Measurements from ENCODE around the gene ROS1.

ROS1 gene

GRCh38 chr6:117414770-117415169 is 11.0 kb downstream of the ROS1 start:
- TF ChIP-seq CTCF (IDR thresholded peaks at IDR 0.05; ENCODE audit: extremely low read depth, insufficient read depth, missing control alignments) = no peak
- in situ Hi-C loops (cut with MboI; ENCODE audit: low pct_unique_long_range_greater_than_20kb, low sequenced_read_pairs, unreplicated experiment) = no loop called here
- no peak for DNase-seq (ENCODE audit: low spot score)

- in situ Hi-C loops (cut with MboI; ENCODE audit: low pct_unique_long_range_greater_than_20kb, low sequenced_read_pairs, unreplicated experiment) = no loop called here
- no peak for TF ChIP-seq CTCF (IDR thresholded peaks at IDR 0.05; ENCODE audit: extremely low read depth, insufficient read depth, missing control alignments)
- no peak for DNase-seq (ENCODE audit: low spot score)
These were observed 14.3 kb downstream of the ROS1 start for GRCh38 chr6:117411474-117411873.

- in situ Hi-C loops (cut with MboI; ENCODE audit: low pct_unique_long_range_greater_than_20kb, low sequenced_read_pairs, unreplicated experiment) = no loop called here
- DNase-seq (ENCODE audit: low spot score) = no peak
- no peak for TF ChIP-seq CTCF (IDR thresholded peaks at IDR 0.05; ENCODE audit: extremely low read depth, insufficient read depth, missing control alignments)
These were observed 15.9 kb downstream of the ROS1 start for GRCh38 chr6:117409863-117410262.

- DNase-seq (ENCODE audit: low spot score) = no peak
- in situ Hi-C loops (cut with MboI; ENCODE audit: low pct_unique_long_range_greater_than_20kb, low sequenced_read_pairs, unreplicated experiment) = no loop called here
- no peak for TF ChIP-seq CTCF (IDR thresholded peaks at IDR 0.05; ENCODE audit: extremely low read depth, insufficient read depth, missing control alignments)
These were observed 16.3 kb downstream of the ROS1 start for GRCh38 chr6:117409420-117409819.

DNA sequence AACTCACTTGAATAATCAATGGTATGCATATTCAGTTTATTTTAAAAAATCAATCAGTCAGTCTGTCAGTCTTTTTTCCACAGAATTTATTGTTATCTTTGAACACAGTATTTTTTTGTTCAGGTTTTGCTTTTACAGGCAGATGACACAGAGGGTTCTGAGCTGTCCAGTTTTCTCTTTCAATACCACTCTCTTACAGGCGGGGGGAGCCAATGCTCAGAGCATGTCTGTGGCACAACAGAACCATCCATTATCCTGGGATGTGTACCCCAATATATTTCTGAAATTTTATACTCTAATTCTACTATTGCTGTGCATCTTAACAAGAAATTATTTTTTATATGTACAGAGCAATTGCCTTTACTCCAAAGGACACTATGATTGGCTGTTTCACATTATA is 21.2 kb downstream of the ROS1 start:
- no peak for TF ChIP-seq CTCF (IDR thresholded peaks at IDR 0.05; ENCODE audit: extremely low read depth, insufficient read depth, missing control alignments)
- DNase-seq (ENCODE audit: low spot score) = no peak
- in situ Hi-C loops (cut with MboI; ENCODE audit: low pct_unique_long_range_greater_than_20kb, low sequenced_read_pairs, unreplicated experiment) = no loop called here

DNA sequence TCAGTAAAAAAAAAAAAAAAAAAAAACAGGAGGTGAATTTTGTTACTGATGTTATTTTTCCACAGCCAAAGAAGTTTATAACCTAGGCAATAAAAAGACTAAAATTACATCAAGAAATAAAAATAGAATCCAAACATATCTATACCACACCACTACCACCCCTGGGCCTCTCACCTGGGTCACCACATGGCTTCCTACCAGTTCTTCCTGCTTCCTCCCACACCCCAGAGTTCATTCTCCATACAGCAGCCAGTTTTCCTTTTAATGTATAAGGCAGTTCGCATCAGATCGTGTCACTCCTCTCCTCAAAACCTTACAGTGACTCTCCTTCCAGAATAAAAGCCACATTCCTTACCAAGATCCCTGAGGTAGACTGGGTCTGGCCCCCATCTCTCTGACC is 23.9 kb downstream of the ROS1 start:
- no peak for DNase-seq (ENCODE audit: low spot score)
- TF ChIP-seq CTCF (IDR thresholded peaks at IDR 0.05; ENCODE audit: extremely low read depth, insufficient read depth, missing control alignments) = no peak
- in situ Hi-C loops (cut with MboI; ENCODE audit: low pct_unique_long_range_greater_than_20kb, low sequenced_read_pairs, unreplicated experiment) = no loop called here

DNA sequence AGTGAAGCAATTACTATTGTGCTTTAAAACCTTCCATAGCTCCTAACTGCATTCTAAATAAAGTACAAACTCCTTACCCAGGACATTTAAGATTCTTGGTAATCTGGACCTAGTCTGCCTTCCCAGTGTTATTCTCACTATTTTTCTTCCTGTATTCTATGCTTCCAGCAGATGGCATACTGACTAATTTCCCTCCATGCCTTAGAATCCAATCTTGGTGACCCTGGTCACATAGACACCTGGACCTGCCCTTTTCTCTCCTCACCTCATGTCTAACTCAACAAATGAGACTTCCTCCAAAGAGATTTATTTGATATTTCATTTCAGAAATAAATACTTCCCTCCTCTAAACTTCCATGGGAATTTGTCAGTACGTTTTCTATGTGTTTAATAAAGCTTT is 25.8 kb downstream of the ROS1 start:
- in situ Hi-C loops (cut with MboI; ENCODE audit: low pct_unique_long_range_greater_than_20kb, low sequenced_read_pairs, unreplicated experiment) = no loop called here
- TF ChIP-seq CTCF (IDR thresholded peaks at IDR 0.05; ENCODE audit: extremely low read depth, insufficient read depth, missing control alignments) = no peak
- DNase-seq (ENCODE audit: low spot score) = no peak
